Measurements from ENCODE around the gene NCAPH2. TPM values are rescaled to one million over a fixed set of nuclear protein-coding genes. Genes with fewer than 3 reads are reported as not detected.

The NCAPH2 gene
- total RNA-seq, 1 experiment from 2014 or later = 24.6 TPM

GRCh38 chr22:50477923-50478322, 30.1 kb upstream of the NCAPH2 start:
- H3K27ac ChIP-seq (ENCODE audit: low read length) = no peak overlapping the region
- DNase-seq = no peak

GRCh38 chr22:50479721-50480120, 28.3 kb upstream of the NCAPH2 start:
- H3K27ac ChIP-seq (ENCODE audit: low read length) = no peak overlapping the region
- H3K4me3 ChIP-seq (ENCODE audit: low read length) = no peak overlapping the region
- no peaks in the 10 kb centered on the region for H3K79me2 ChIP-seq (ENCODE audit: low read length)
- H3K27me3 ChIP-seq (ENCODE audit: low read length) = no peaks in the 10 kb centered on the region
- H2AFZ ChIP-seq (ENCODE audit: low read length) = no peak overlapping the region
- no peak overlapping the region for H3K4me2 ChIP-seq (ENCODE audit: low read depth, low read length, poor library complexity, severe bottlenecking)
- no peak overlapping the region for H3K9ac ChIP-seq (ENCODE audit: low read length)
- no peaks in the 10 kb centered on the region for H3K9me3 ChIP-seq (ENCODE audit: low read length)
- peaks cover 17% of the 10 kb centered on the region for H3K4me1 ChIP-seq (ENCODE audit: low read length)
- H3K9me2 ChIP-seq (replicated peaks; ENCODE audit: insufficient read depth, low read length) = no peaks in the 10 kb centered on the region
- no peaks in the 10 kb centered on the region for H4K20me1 ChIP-seq (ENCODE audit: insufficient read depth, low read depth, low read length)
- DNase-seq = no peak
- no peaks in the 10 kb centered on the region for H3K36me3 ChIP-seq (ENCODE audit: insufficient read depth, low read length)

More at GRCh38 chr22:50477923-50478322, 30.1 kb upstream of the NCAPH2 start:
- peaks cover 15% of the 10 kb centered on the region for H3K79me2 ChIP-seq (ENCODE audit: low read length)
- H4K20me1 ChIP-seq (ENCODE audit: insufficient read depth, low read depth, low read length) = peaks cover 12% of the 10 kb centered on the region; the same call in 1 of the 2 replicates
- H3K27me3 ChIP-seq (ENCODE audit: low read length) = no peaks in the 10 kb centered on the region
- H3K4me2 ChIP-seq (ENCODE audit: low read depth, low read length, poor library complexity, severe bottlenecking) = no peak overlapping the region
- H3K9ac ChIP-seq (ENCODE audit: low read length) = no peak overlapping the region
- no peaks in the 10 kb centered on the region for H3K9me2 ChIP-seq (replicated peaks; ENCODE audit: insufficient read depth, low read length)
- no peaks in the 10 kb centered on the region for H3K9me3 ChIP-seq (ENCODE audit: low read length)
- H3K36me3 ChIP-seq (ENCODE audit: insufficient read depth, low read length) = no peaks in the 10 kb centered on the region
- H3K4me1 ChIP-seq (ENCODE audit: low read length) = peaks cover 19% of the 10 kb centered on the region
- no peak overlapping the region for H3K4me3 ChIP-seq (ENCODE audit: low read length)
- no peak overlapping the region for H2AFZ ChIP-seq (ENCODE audit: low read length)

- no peak overlapping the region for H3K27ac ChIP-seq (ENCODE audit: low read length)
- no peak overlapping the region for H3K4me3 ChIP-seq (ENCODE audit: low read length)
- H2AFZ ChIP-seq (ENCODE audit: low read length) = no peak overlapping the region
Measured at GRCh38 chr22:50481045-50481439, 27.0 kb upstream of the NCAPH2 start.

GRCh38 chr22:50481440-50482106, 26.5 kb upstream of the NCAPH2 start, which contains the start of gene ADM2:
Gene ADM2 (plus strand): TSS chr22:50481543. CDS start chr22:50481848, 305 bp downstream.
- H3K9me2 ChIP-seq (replicated peaks; ENCODE audit: insufficient read depth, low read length) = no peaks in the 10 kb centered on the region
- H3K27me3 ChIP-seq (ENCODE audit: low read length) = no peaks in the 10 kb centered on the region
- no peaks in the 10 kb centered on the region for H3K9me3 ChIP-seq (ENCODE audit: low read length)
- H3K4me1 ChIP-seq (ENCODE audit: low read length) = peaks cover 11% of the 10 kb centered on the region
- no peak within 1 kb of the TSS for H3K27ac ChIP-seq (ENCODE audit: low read length)
- H3K79me2 ChIP-seq (ENCODE audit: low read length) = no peaks in the 10 kb centered on the region
- DNase-seq = no peak
- H3K4me3 ChIP-seq (ENCODE audit: low read length) = no peak within 1 kb of the TSS; the same call in 1 of the 2 replicates
- no peak within 1 kb of the TSS for H3K9ac ChIP-seq (ENCODE audit: low read length)
- H3K36me3 ChIP-seq (ENCODE audit: insufficient read depth, low read length) = no peaks in the 10 kb centered on the region
- no peak within 1 kb of the TSS for H2AFZ ChIP-seq (ENCODE audit: low read length)
- no peak within 1 kb of the TSS for H3K4me2 ChIP-seq (ENCODE audit: low read depth, low read length, poor library complexity, severe bottlenecking)
- H4K20me1 ChIP-seq (ENCODE audit: insufficient read depth, low read depth, low read length) = no peaks in the 10 kb centered on the region

More at GRCh38 chr22:50481045-50481439, 27.0 kb upstream of the NCAPH2 start:
- Histone ChIP-seq H3K79me2 (ENCODE audit: low read length) (no peaks in the 10 kb centered on the region), H3K9me3 (ENCODE audit: low read length) (no peaks in the 10 kb centered on the region), H4K20me1 (ENCODE audit: insufficient read depth, low read depth, low read length) (no peaks in the 10 kb centered on the region), H3K9ac (ENCODE audit: low read length) (no peak overlapping the region), H3K27me3 (ENCODE audit: low read length) (no peaks in the 10 kb centered on the region), H3K36me3 (ENCODE audit: insufficient read depth, low read length) (no peaks in the 10 kb centered on the region), H3K4me2 (ENCODE audit: low read depth, low read length, poor library complexity, severe bottlenecking) (no peak overlapping the region), H3K9me2 (replicated peaks; ENCODE audit: insufficient read depth, low read length) (no peaks in the 10 kb centered on the region), H3K4me1 (ENCODE audit: low read length) (peaks cover 11% of the 10 kb centered on the region)
- DNase-seq = no peak

DNA sequence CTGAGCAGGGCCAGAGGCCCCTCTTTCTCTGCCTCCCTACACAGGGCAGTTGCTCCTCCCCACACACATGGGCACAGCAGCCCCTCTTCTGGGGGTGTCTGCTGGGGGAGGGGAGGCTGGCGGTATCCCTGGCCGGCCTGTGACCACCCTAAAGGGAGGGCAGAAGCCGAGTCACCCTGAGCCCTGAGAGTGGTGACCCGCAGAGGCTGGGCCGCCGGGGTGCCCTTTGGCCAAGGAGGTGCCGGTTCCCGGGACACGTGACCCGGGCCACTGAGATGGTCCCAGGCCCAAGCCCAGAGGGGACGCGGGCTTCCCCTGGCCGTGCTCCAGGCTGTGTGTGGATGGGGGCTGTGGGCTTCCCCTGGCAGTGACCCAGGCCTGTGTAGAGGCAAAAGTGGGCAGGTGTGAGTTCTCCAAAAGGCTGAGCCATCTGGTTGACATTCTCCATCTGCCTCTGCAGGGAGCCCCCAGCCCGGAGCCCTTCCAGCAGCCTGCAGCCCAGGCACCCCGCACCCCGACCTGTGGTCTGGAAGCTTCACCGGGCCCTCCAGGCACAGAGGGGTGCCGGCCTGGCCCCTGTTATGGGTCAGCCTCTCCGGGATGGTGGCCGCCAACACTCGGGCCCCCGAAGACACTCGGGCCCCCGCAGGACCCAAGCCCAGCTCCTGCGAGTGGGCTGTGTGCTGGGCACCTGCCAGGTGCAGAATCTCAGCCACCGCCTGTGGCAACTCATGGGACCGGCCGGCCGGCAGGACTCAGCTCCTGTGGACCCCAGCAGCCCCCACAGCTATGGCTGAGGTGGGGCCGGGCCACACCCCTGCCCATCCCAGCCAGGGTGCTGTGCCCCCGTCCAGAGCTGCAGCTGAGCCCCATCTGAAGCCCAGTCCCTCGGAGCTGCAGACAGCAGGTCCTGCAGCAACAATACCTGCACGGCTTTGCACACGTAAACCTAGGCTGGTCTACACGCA, 25.6 kb upstream of the NCAPH2 start:
- no peaks in the 10 kb centered on the region for H3K79me2 ChIP-seq (ENCODE audit: low read length)
- H3K27ac ChIP-seq (ENCODE audit: low read length) = no peak overlapping the region
- H3K4me2 ChIP-seq (ENCODE audit: low read depth, low read length, poor library complexity, severe bottlenecking) = no peak overlapping the region
- H3K4me1 ChIP-seq (ENCODE audit: low read length) = peaks cover 18% of the 10 kb centered on the region
- no peaks in the 10 kb centered on the region for H3K9me2 ChIP-seq (replicated peaks; ENCODE audit: insufficient read depth, low read length)
- H3K27me3 ChIP-seq (ENCODE audit: low read length) = no peaks in the 10 kb centered on the region
- H3K9ac ChIP-seq (ENCODE audit: low read length) = no peak overlapping the region
- no peaks in the 10 kb centered on the region for H4K20me1 ChIP-seq (ENCODE audit: insufficient read depth, low read depth, low read length)
- no peak overlapping the region for H2AFZ ChIP-seq (ENCODE audit: low read length)
- no peak for DNase-seq
- H3K36me3 ChIP-seq (ENCODE audit: insufficient read depth, low read length) = no peaks in the 10 kb centered on the region
- no peaks in the 10 kb centered on the region for H3K9me3 ChIP-seq (ENCODE audit: low read length)
- H3K4me3 ChIP-seq (ENCODE audit: low read length) = no peak overlapping the region; the same call in 1 of the 2 replicates

- DNase-seq = no peak
- peaks cover 20% of the 10 kb centered on the region for H3K4me1 ChIP-seq (ENCODE audit: low read length)
- H3K4me2 ChIP-seq (ENCODE audit: low read depth, low read length, poor library complexity, severe bottlenecking) = no peak overlapping the region
- H3K36me3 ChIP-seq (ENCODE audit: insufficient read depth, low read length) = no peaks in the 10 kb centered on the region
- no peaks in the 10 kb centered on the region for H4K20me1 ChIP-seq (ENCODE audit: insufficient read depth, low read depth, low read length)
- H3K79me2 ChIP-seq (ENCODE audit: low read length) = no peaks in the 10 kb centered on the region
- no peak overlapping the region for H3K9ac ChIP-seq (ENCODE audit: low read length)
- no peaks in the 10 kb centered on the region for H3K9me2 ChIP-seq (replicated peaks; ENCODE audit: insufficient read depth, low read length)
- H3K4me3 ChIP-seq (ENCODE audit: low read length) = no peak overlapping the region
- H3K9me3 ChIP-seq (ENCODE audit: low read length) = no peaks in the 10 kb centered on the region
- no peak overlapping the region for H3K27ac ChIP-seq (ENCODE audit: low read length)
- no peaks in the 10 kb centered on the region for H3K27me3 ChIP-seq (ENCODE audit: low read length)
- H2AFZ ChIP-seq (ENCODE audit: low read length) = no peak overlapping the region
Measured at GRCh38 chr22:50483106-50483505, 24.9 kb upstream of the NCAPH2 start.

DNA sequence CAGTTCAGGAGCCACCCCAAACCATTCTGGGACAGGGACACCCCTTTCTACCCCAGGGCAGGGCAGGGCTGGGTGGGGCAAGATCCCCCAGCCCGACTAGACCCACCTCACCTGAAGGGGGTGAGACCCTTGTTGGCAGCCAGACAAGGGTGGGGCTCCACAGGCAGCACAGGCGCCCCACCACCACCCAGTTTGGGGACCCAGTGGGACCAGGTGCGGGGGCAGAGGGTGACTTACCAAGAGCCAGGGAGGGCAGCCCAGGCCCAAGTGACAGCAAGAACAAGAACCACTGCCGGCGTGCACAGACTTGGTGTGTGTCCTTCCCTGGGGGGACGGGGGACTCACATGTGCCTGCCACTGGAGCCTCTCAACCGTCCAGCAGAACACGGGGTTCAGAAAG, 24.5 kb upstream of the NCAPH2 start:
- Histone ChIP-seq H3K4me3 (ENCODE audit: low read length) (no peak overlapping the region), H3K79me2 (ENCODE audit: low read length) (no peaks in the 10 kb centered on the region), H3K4me1 (ENCODE audit: low read length) (peaks cover 20% of the 10 kb centered on the region), H2AFZ (ENCODE audit: low read length) (no peak overlapping the region), H4K20me1 (ENCODE audit: insufficient read depth, low read depth, low read length) (no peaks in the 10 kb centered on the region), H3K36me3 (ENCODE audit: insufficient read depth, low read length) (no peaks in the 10 kb centered on the region), H3K9me2 (replicated peaks; ENCODE audit: insufficient read depth, low read length) (no peaks in the 10 kb centered on the region), H3K9ac (ENCODE audit: low read length) (no peak overlapping the region), H3K27me3 (ENCODE audit: low read length) (no peaks in the 10 kb centered on the region), H3K27ac (ENCODE audit: low read length) (no peak overlapping the region), H3K9me3 (ENCODE audit: low read length) (no peaks in the 10 kb centered on the region), H3K4me2 (ENCODE audit: low read depth, low read length, poor library complexity, severe bottlenecking) (no peak overlapping the region)
- no peak for DNase-seq

Measured in Karpas-422 (cell line).